ENCODE data around the gene DNAJB14. TPM values are rescaled to one million over a fixed set of nuclear protein-coding genes. Genes with fewer than 3 reads are reported as not detected.

DNAJB14 gene
- total and polyA plus RNA-seq, 2 of the 13 experiments (the other 11 are each of a cell fraction or from before 2014, with no cell fraction given), result 9.1 to 38.1 TPM

DNA sequence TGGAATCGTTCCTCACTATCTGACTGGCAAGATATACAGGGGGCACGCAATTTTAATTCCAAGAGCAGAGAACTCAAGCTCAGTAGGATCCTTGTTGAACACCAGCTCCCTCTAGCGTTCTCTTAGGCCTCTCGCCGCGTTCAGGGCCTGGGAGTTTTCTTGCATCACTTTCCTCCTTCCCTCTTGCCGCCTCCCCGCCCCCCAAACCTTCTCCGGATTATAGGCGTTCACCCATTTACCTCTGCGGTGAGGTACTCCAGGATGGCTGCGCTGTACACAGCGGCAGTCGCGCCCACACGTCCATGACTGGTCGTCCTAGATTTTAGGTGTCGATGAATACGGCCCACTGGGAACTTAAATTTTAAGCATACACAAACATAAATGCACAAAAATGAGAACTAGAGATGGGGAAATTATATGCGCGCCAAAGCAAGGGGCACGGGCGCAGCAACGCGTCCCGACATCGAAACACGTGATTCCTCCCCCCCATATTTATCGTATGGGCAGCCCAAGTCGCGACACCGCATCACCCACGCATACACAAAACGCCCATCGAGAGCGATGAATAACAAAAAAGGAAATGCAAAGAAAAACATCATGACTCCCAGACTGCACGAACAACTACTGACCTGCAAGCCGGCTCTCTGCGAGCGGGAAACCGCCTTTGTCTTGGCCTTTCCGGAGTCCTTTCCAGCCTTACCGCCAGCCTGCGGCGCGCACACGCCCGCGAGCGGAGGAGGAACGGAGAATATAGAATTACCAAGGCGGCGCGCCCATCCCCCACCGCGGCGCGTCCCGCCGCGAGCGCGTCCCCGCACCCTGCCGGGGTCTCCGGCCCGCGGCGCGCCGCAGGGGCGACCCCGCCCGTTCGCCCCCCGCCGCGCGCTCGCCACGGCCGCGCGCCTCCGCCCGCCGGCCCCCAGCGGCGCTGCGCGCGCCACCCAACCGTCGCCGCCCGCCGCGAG is 2.9 kb upstream of the DNAJB14 start (continued):
- TF ChIP-seq ZNF207 (IDR thresholded peaks at IDR 0.05; ENCODE audit: borderline replicate concordance) (no peak), ZNF512B (CRISPR knock-in tag; IDR thresholded peaks at IDR 0.05; ENCODE audit: borderline replicate concordance) (no peak), PAF1 (CRISPR knock-in tag; IDR thresholded peaks at IDR 0.05) (no peak), TARDBP (CRISPR knock-in tag; IDR thresholded peaks at IDR 0.05) (no peak), HNRNPL (IDR thresholded peaks at IDR 0.05; ENCODE audit: low read depth, low read length) (no peak), CEBPB (IDR thresholded peaks at IDR 0.05; ENCODE audit: borderline replicate concordance, low read depth, low read length) (peak; percentile 93), ZNF710 (CRISPR knock-in tag; IDR thresholded peaks at IDR 0.05; ENCODE audit: borderline replicate concordance) (no peak), ATRX (CRISPR knock-in tag; IDR thresholded peaks at IDR 0.05; ENCODE audit: borderline replicate concordance) (no peak), SOX5 (CRISPR knock-in tag; IDR thresholded peaks at IDR 0.05; ENCODE audit: borderline replicate concordance) (no peak), EED (CRISPR knock-in tag; IDR thresholded peaks at IDR 0.05) (no peak), AHR (CRISPR knock-in tag; IDR thresholded peaks at IDR 0.05) (no peak), ZNF547 (CRISPR knock-in tag; IDR thresholded peaks at IDR 0.05) (0 out of 2 replicates have a peak, but pooled peaks have one; percentile 57), FOXK1 (CRISPR knock-in tag; IDR thresholded peaks at IDR 0.05; ENCODE audit: borderline replicate concordance, low read depth) (no peak), ZNF616 (CRISPR knock-in tag; IDR thresholded peaks at IDR 0.05; ENCODE audit: low read depth) (no peak), KDM3A (CRISPR knock-in tag; IDR thresholded peaks at IDR 0.05; ENCODE audit: low read depth) (no peak), HHEX (CRISPR knock-in tag; IDR thresholded peaks at IDR 0.05) (no peak), ZNF564 (CRISPR knock-in tag; IDR thresholded peaks at IDR 0.05) (no peak), PTBP1 (IDR thresholded peaks at IDR 0.05; ENCODE audit: low read depth, low read length, poor library complexity, severe bottlenecking) (no peak)
- TF ChIP-seq, protein P1, sequence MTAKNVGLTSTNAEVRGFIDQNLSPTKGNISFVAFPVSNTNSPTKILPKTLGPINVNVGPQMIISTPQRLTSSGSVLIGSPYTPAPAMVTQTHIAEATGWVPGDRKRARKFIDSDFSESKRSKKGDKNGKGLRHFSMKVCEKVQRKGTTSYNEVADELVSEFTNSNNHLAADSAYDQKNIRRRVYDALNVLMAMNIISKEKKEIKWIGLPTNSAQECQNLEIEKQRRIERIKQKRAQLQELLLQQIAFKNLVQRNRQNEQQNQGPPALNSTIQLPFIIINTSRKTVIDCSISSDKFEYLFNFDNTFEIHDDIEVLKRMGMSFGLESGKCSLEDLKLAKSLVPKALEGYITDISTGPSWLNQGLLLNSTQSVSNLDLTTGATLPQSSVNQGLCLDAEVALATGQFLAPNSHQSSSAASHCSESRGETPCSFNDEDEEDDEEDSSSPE (CRISPR knock-in tag; IDR thresholded peaks at IDR 0.05), result no peak
- TF ChIP-seq, protein P2, sequence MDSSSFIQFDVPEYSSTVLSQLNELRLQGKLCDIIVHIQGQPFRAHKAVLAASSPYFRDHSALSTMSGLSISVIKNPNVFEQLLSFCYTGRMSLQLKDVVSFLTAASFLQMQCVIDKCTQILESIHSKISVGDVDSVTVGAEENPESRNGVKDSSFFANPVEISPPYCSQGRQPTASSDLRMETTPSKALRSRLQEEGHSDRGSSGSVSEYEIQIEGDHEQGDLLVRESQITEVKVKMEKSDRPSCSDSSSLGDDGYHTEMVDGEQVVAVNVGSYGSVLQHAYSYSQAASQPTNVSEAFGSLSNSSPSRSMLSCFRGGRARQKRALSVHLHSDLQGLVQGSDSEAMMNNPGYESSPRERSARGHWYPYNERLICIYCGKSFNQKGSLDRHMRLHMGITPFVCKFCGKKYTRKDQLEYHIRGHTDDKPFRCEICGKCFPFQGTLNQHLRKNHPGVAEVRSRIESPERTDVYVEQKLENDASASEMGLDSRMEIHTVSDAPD (CRISPR knock-in tag; IDR thresholded peaks at IDR 0.05), result no peak

Measured in HepG2 (cell line).